GM12892 (cell line): ENCODE results near the gene TBC1D22A.

Source experiments
- POLR2A ChIP-seq: IDR thresholded peaks from 2 replicates; pipeline ENCODE4 v1.6.1; 2011; ENCODE audit warnings: low read depth, low read length, control low read depth
- POLR2AphosphoS5 ChIP-seq: IDR thresholded peaks from 2 replicates; pipeline ENCODE4 v1.6.1; 2011; ENCODE audit warnings: low read depth, low read length, control low read depth
- TAF1 ChIP-seq: IDR thresholded peaks from 2 replicates; pipeline ENCODE4 v1.6.1; 2011; ENCODE audit warnings: low read depth, mild to moderate bottlenecking, control low read depth, low read length, borderline replicate concordance

DNA sequence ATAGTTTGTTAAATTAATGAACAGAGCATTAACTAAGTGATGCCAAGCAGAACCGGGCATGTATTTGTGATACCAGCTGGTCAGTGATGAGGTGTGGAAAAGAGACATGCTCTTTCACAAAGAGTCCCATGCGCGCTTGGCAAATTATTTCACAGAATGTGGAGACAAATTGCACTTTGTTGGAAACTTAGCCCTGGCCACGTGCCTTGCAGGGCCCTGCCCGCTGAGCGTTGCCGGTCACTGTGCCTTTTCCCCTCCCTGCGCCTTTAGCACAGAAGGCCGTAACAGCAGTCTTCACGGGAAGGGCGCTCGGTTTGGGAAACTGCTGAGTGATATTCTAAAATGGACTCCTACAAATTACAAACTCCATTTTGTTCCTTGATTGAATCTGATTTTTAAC lies 235.9 kb downstream of the TBC1D22A start:
- TF ChIP-seq POLR2A: no peak
- no peak for TF ChIP-seq POLR2AphosphoS5
- TF ChIP-seq TAF1: no peak
